Thoracic aorta endothelial cell (primary cell): Measurements from ENCODE around the gene FBXO39. TPM values are rescaled to one million over a fixed set of nuclear protein-coding genes. Genes with fewer than 3 reads are reported as not detected.

Source experiments
- small RNA-seq: library from RNA; depleted of rRNA; stranded (forward); fragments of <200 nt; gene quantifications from one replicate; pipeline ENCODE3, GENCODE V24; 2012
- total RNA-seq: library from RNA; depleted of rRNA; stranded (reverse); fragments of >200 nt; gene quantifications from 2 replicates; pipeline ENCODE4 v1.2.3, GENCODE V29; 2012

FBXO39 gene
- total RNA-seq, result 0.93 and 2.9 TPM in 2 replicates

GRCh38 chr17:6775871-6776405, at the start of gene FBXO39:
TSS of gene FBXO39 (plus strand) at chr17:6776215. CDS start at chr17:6779869, 3,654 bp downstream.

GRCh38 chr17:6755731-6756184, 20.3 kb upstream of the FBXO39 start, which contains the start of gene XAF1:
TSS of gene XAF1 (plus strand) at chr17:6756046. CDS start at chr17:6756079, 33 bp downstream.

GRCh38 chr17:6831661-6832263, 55.7 kb downstream of the FBXO39 start, which contains the start of gene TEKT1:
TSS of gene TEKT1 (minus strand) at chr17:6831729. CDS start at chr17:6830376, 1,353 bp downstream.

Small RNAs within 50 kb of the gene (small RNA-seq; reads per million reads assigned to genes)
- not detected for gene AC004706.2

Other genes starting within 250 kb of the FBXO39 start
- gene PITPNM3, start 219.7 kb upstream of the FBXO39 start, total RNA-seq, result 1.3 and 2.8 TPM in 2 replicates
- 21.5 and 23.5 TPM in 2 replicates for gene KIAA0753, start 135.5 kb upstream of the FBXO39 start, total RNA-seq
- 171 and 184 TPM in 2 replicates for gene TXNDC17, start 135.2 kb upstream of the FBXO39 start, total RNA-seq
- gene MED31, start 124.6 kb upstream of the FBXO39 start, total RNA-seq, result 24.3 and 26.9 TPM in 2 replicates
- gene C17orf100, start 124.5 kb upstream of the FBXO39 start, total RNA-seq, result 0.22 and 0.53 TPM in 2 replicates
- not detected in 2 replicates for gene SLC13A5, start 62.8 kb upstream of the FBXO39 start, total RNA-seq
- 12.8 and 19.9 TPM in 2 replicates for gene XAF1, start 20.2 kb upstream of the FBXO39 start, total RNA-seq
- not detected in 2 replicates for gene TEKT1, start 55.5 kb downstream of the FBXO39 start, total RNA-seq
- not detected in 2 replicates for gene ALOX12, start 219.8 kb downstream of the FBXO39 start, total RNA-seq
- gene RNASEK, start 236.4 kb downstream of the FBXO39 start, total RNA-seq, result 43.6 and 68.1 TPM in 2 replicates
- 86.7 and 109 TPM in 2 replicates for gene BCL6B, start 246.8 kb downstream of the FBXO39 start, total RNA-seq